Left cardiac atrium (tissue), 4 donors: ENCODE data around the gene PTBP3. TPM values are rescaled to one million over a fixed set of nuclear protein-coding genes. Genes with fewer than 3 reads are reported as not detected.
"Not testable (repeated sequence)": the region's sequence is repeated elsewhere in the genome, so short reads cannot be mapped to it uniquely, and the experiment has no call there.

Experiments used
- ATAC-seq, 2 donors: fragments of 200-7000 bp; cut with Tn5 transposase; one replicate each; pipeline ENCODE4 v1.9.1; 2020; ENCODE audit warnings: mild to moderate bottlenecking in 2 of 2, moderate library complexity in 2 of 2
- DNase-seq: peaks from one replicate; pipeline ENCODE4 v3.0.0-alpha.2; 2020
- intact Hi-C, 2 donors: fragments of 100-400 bp; cut with DNase I; formaldehyde crosslinking; loops; one replicate each; pipeline versions ENCODE4 v1.14.1 to v1.15.1; 2022 to 2023
- total RNA-seq, 2 donors: library from RNA; stranded (reverse); fragmentation: NEBNext Ultra II Directional; extraction: Animal tissue kit (Norgen Biotek cat#: 25700); gene quantifications; one replicate each; pipeline ENCODE4 v1.2.1, GENCODE V29; 2021
- donor health status: DM: no; HTN: yes; CAD: no.
- donor health status: DM: no; HTN: yes; CAD: no; lungs with severe emphysema.
- donor health status: DM: yes; HTN: yes; CAD: no.
- donor health status: Dilated cardiomyopathy.

PTBP3 gene
- total RNA-seq, 2 donors from 2014 or later: 20.3 to 25.4 TPM

- intact Hi-C loops, DNase-seq, ATAC-seq: not testable (repeated sequence)
These were observed 31.8 kb upstream of the PTBP3 start for GRCh38 chr9:112365257-112365656.

- peak in 1 of 2 donors; percentile 23 for ATAC-seq
- intact Hi-C loops: loop anchor here in 1 of 2 donors (5.0 kb wide), 1 partner anchor 267 kb away; no protein-coding TSS in a partner anchor
- DNase-seq: no peak
These were observed 31.3 kb upstream of the PTBP3 start for GRCh38 chr9:112364761-112365160.

- intact Hi-C loops: loop anchor here (2.0 to 5.0 kb wide), 2 partner anchors 264 to 275 kb away; no protein-coding TSS in a partner anchor
- no peak for DNase-seq
- ATAC-seq: peak; percentile 34 to 51
These were observed 28.2 kb upstream of the PTBP3 start for GRCh38 chr9:112361601-112362000.

GRCh38 chr9:112360047-112360804 lies 26.8 kb upstream of the PTBP3 start:
- no peak for DNase-seq
- intact Hi-C loops: loop anchor here (2.0 to 5.0 kb wide), 2 partner anchors 263 to 273 kb away; no protein-coding TSS in a partner anchor
- peak in 1 of 2 donors; percentile 27 for ATAC-seq

- intact Hi-C loops: no loop called here
- ATAC-seq (peak in 1 of 2 donors; percentile 38), DNase-seq (peak; percentile 20)
These were observed 22.0 kb upstream of the PTBP3 start for GRCh38 chr9:112355427-112355897.

GRCh38 chr9:112354081-112354743 lies 20.8 kb upstream of the PTBP3 start:
- ATAC-seq: no peak
- DNase-seq: no peak
- intact Hi-C loops: no loop called here

- no peak for ATAC-seq
- intact Hi-C loops: no loop called here
These were observed 18.8 kb upstream of the PTBP3 start for GRCh38 chr9:112352209-112352608.

GRCh38 chr9:112351184-112351583 lies 17.8 kb upstream of the PTBP3 start:
- ATAC-seq: no peak
- intact Hi-C loops: no loop called here
- DNase-seq: no peak

More at GRCh38 chr9:112352209-112352608, 18.8 kb upstream of the PTBP3 start:
- DNase-seq: no peak

- no peak for DNase-seq
- intact Hi-C loops: no loop called here
- peak in 1 of 2 donors; percentile 14 for ATAC-seq
These were observed 15.6 kb upstream of the PTBP3 start for GRCh38 chr9:112349008-112349333.

- DNase-seq (peak; percentile 92), ATAC-seq (peak; percentile 89 to 90)
- intact Hi-C loops: no loop called here
These were observed 15.0 kb upstream of the PTBP3 start for GRCh38 chr9:112348257-112349007.

- intact Hi-C loops: no loop called here
- no peak for DNase-seq
- no peak for ATAC-seq
These were observed 8.3 kb upstream of the PTBP3 start for GRCh38 chr9:112341730-112342129.

GRCh38 chr9:112339886-112340285 lies 6.5 kb upstream of the PTBP3 start:
- intact Hi-C loops: no loop called here
- no peak for DNase-seq
- ATAC-seq: no peak

- intact Hi-C loops: no loop called here
- DNase-seq (no peak), ATAC-seq (peak in 1 of 2 donors; percentile 31)
These were observed 5.1 kb upstream of the PTBP3 start for GRCh38 chr9:112338561-112338960.

- intact Hi-C loops: no loop called here
- ATAC-seq (no peak), DNase-seq (no peak)
These were observed 4.1 kb upstream of the PTBP3 start for GRCh38 chr9:112337547-112337946.

- DNase-seq: no peak
- intact Hi-C loops: no loop called here
- ATAC-seq: no peak
These were observed 1.0 kb upstream of the PTBP3 start for GRCh38 chr9:112334432-112334841.

- DNase-seq: peak; percentile 95
- intact Hi-C loops: no loop called here
- peak; percentile 96 to 98 for ATAC-seq
These were observed 416 bp upstream of the PTBP3 start for GRCh38 chr9:112333639-112334431.

GRCh38 chr9:112332674-112332976 lies 794 bp downstream of the PTBP3 start:
- intact Hi-C loops: no loop called here
- ATAC-seq: no peak
- no peak for DNase-seq

- no peak for DNase-seq
- no peak for ATAC-seq
- intact Hi-C loops: no loop called here
These were observed 1.2 kb downstream of the PTBP3 start for GRCh38 chr9:112332214-112332613.

GRCh38 chr9:112331674-112331952 lies 1.8 kb downstream of the PTBP3 start:
- DNase-seq (no peak), ATAC-seq (no peak)
- intact Hi-C loops: no loop called here
